ENCODE measurements around the gene MUC4.

DNA sequence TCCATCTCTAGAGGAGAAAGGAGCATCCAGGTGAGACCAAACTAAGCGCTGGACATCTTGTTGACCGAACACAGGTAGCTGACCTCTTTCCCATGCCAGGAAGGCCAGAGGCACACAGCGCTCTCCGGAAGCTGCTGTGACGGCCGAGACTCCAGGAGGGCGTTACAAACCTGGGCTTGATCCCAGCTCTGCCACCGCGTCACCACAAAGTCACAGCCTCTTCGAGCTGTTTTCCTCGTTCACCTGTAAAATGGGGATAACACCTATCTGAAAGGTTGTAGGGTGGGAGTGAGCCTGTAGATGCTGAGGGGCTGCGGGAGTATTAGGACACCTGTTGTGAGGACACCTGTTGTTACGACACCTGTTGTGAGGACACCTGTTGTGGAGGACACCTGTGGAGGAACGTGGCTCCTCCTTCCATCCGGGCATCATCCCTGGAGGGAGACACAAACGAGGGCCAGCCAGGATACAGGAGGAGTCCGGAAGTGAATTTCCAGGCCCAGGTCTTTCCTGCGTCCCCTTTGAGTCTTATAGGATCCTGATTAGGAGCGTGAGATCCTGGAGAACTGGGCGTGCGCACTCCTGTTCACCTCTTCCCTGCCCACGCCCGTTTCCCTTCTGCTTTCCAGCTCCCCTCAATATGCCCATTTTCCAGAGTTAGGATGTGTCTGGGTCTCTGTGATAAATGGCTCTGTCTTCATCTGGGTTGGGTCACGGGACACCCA lies 2.3 kb upstream of the MUC4 start:
- TF ChIP-seq CTCF (conservative IDR thresholded peaks at IDR 0.05; ENCODE audit: low read depth, low read length) (no peak), EZH2phosphoT487 (IDR thresholded peaks at IDR 0.05; ENCODE audit: borderline replicate concordance, low read length) (no peak)
